GM12864 (cell line): ENCODE data around the gene DHRS12.
"Not testable (repeated sequence)": the region's sequence is repeated elsewhere in the genome, so short reads cannot be mapped to it uniquely, and the experiment has no call there.

ENCODE experiments used
- DNase-seq: peaks from one replicate; pipeline ENCODE4 v3.0.0-alpha.2; 2011; ENCODE audit warnings: low read depth
- H3K4me3 ChIP-seq: 2 replicates; pipeline ENCODE4 v1.5.1; 2011; ENCODE audit warnings: mild to moderate bottlenecking, low read depth, low read length, control low read depth
- TF ChIP-seq, protein P1 (sequence below): IDR thresholded peaks from 2 replicates; pipeline ENCODE4 v1.5.1; 2011; ENCODE audit warnings: low read depth, mild to moderate bottlenecking, moderate library complexity, low read length, control low read depth, inconsistent platforms; ENCODE audit errors: missing control alignments

Gene DHRS12

DNA sequence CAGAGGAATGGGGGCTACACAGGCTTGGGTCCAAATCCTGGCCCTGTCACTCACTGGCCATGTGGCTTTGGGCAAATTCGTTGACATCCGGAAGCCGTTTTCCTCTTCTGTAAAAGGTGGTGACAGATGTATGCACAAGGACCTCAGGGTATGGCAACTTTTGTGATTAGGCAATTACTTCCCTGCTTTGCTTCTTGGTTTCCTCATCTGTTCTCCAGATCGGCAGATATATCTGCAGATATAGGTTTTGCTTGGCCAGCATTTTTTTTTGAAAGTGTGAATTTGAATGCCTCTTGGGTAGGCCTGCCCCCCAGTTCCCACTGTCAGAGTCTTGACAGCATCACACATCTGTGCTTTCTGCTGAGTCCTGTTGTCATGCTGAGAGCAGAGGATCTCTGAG, 23.3 kb upstream of the DHRS12 start:
- TF ChIP-seq, protein P1, sequence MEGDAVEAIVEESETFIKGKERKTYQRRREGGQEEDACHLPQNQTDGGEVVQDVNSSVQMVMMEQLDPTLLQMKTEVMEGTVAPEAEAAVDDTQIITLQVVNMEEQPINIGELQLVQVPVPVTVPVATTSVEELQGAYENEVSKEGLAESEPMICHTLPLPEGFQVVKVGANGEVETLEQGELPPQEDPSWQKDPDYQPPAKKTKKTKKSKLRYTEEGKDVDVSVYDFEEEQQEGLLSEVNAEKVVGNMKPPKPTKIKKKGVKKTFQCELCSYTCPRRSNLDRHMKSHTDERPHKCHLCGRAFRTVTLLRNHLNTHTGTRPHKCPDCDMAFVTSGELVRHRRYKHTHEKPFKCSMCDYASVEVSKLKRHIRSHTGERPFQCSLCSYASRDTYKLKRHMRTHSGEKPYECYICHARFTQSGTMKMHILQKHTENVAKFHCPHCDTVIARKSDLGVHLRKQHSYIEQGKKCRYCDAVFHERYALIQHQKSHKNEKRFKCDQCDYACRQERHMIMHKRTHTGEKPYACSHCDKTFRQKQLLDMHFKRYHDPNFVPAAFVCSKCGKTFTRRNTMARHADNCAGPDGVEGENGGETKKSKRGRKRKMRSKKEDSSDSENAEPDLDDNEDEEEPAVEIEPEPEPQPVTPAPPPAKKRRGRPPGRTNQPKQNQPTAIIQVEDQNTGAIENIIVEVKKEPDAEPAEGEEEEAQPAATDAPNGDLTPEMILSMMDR = no peak
- no peak for DNase-seq
- no peak overlapping the region for H3K4me3 ChIP-seq

DNA sequence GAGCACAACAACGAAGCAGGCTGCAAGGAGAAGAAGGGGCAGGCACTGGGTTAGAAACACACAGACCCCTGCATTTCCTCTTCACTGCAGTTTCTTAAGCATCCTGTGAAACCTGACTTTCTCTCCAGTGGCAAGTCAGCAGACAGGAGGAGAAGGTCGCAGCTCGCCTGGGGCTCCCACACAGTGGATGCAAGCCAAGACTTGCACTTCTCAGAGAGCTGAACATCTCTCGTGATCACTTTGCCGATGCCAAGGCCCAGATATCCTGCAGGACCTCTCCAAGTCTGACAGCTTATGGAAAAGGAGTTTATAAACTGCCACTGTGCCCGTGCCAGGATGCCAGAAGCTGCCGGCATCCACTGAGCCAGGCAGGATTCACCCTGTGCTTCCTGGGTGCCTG, 22.6 kb upstream of the DHRS12 start:
- no peak for DNase-seq
- TF ChIP-seq, protein P1 = no peak
- H3K4me3 ChIP-seq = no peak overlapping the region

DNA sequence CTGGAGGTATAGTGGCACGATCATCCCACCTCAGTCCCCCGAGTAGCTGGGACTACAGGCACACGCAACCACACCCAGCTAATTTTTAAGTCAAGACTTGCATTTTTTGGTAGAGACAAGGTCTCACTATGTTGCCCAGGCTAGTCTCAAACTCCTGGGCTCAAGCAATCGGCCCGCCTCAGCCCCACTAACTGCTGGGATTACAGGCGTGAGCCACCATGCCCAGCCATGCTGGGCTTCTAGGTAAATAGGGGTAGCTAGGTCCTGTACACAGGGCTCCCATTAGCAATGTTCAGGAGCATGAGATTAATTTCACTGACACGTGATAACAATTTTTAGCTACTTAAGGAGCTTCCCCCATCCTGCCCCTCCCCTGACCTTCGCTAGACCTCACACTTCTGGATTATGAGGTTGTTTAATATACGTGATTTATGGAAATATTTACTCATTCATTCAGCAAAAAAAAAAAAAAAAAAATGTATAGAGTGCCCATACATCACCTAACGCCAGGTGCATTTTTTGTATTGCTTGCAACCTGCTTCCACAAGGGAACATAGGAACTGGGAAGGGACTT, 21.8 kb upstream of the DHRS12 start:
- no peak for DNase-seq
- no peak overlapping the region for H3K4me3 ChIP-seq
- TF ChIP-seq, protein P1 = no peak

DNA sequence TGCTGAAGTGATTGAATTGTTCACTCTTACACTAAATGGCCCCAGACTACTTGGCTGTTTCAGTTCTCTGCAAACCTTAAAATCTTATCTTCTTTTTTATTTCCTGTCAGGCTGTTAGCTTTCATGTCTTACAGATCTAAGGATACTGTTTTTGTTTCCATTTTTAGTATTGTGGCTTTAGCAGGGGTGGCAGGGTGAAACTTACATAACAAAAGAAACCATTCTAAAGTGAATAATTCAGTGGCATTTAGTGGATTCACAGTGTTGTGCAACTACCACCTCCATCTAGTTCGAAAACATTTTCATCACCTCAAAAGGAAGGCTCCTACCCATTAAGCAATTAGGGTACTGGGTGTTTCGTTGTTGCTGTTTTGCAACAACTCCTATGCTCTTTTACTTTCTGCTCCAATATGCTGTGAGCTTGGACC, 21.2 kb upstream of the DHRS12 start:
- TF ChIP-seq, protein P1 = no peak
- no peak for DNase-seq
- no peak overlapping the region for H3K4me3 ChIP-seq

DNA sequence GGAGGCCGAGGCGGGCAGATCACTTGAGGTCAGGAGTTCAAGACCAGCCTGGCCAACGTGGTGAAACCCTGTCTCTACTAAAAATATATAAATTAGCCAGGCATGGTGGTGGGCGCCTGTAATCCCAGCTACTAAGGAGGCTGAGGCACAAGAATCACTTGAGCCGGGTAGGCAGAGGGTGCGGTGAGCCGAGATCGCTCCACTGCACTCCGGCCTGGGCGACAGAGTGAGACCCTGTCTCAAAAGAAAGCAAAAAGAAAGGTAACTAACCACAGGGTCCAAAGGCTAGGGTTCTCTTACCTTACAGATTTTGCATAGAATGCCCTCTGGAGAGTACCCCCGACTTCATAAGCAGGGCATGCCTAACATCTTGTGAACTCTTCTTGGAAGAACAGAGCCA, 20.7 kb upstream of the DHRS12 start:
- not testable (repeated sequence) for H3K4me3 ChIP-seq, DNase-seq

DNA sequence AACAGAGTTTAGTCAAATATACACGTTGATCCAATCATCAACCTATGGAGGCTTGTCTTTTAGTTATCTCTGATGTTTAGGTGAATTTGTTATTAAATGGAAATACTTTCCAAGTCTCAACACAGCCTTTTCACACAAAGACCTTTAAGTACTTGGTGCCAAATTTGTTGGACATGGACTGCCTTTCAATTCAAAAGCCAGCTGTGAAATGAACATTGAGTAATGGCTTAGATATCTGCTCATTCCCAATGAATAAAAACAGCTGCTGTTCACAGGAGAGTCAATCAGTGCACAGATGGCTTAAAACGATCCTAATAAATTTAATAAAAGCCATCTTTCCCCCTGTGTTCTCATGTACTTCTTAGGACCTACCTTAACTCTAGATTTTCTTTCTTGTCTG, 19.9 kb upstream of the DHRS12 start:
- DNase-seq = no peak
- H3K4me3 ChIP-seq = no peak overlapping the region
- TF ChIP-seq, protein P1 = no peak

DNA sequence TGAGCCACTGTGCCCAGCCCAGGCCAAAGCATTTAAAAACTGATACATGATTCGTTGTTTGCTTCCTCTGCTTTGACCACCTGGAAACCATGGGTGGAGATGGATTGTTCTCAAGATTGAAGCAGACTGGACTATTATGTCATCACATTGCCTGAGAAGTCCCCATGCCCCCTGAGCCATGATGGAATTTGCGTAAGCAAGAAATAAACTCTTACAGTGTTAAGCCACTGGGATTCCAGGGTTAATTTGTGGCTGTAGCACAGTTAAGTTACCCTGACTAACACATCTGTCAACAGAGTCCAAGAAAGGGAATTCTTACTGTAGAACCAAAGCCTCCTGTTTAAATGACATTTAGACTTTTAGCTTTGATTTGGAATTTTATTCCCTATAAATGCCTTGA, 19.4 kb upstream of the DHRS12 start:
- TF ChIP-seq, protein P1 = no peak
- H3K4me3 ChIP-seq = no peak overlapping the region
- DNase-seq = no peak
